GM23248 (cell line): ENCODE data around the gene SLC26A5.

Source experiments
- EZH2 ChIP-seq: fragments of 200-600 bp; sonication (generic); IDR thresholded peaks from 2 replicates; pipeline ENCODE4 v1.6.1; 2018; ENCODE audit warnings: antibody characterized with exemption, mild to moderate bottlenecking; ENCODE audit not compliant: insufficient read depth, poor library complexity, severe bottlenecking
- EZH2phosphoT487 ChIP-seq: fragments of 200-600 bp; sonication (generic); IDR thresholded peaks from 2 replicates; pipeline ENCODE4 v1.6.1; 2018; ENCODE audit warnings: antibody characterized with exemption, moderate library complexity, mild to moderate bottlenecking, low read depth; ENCODE audit not compliant: insufficient read depth

DNA sequence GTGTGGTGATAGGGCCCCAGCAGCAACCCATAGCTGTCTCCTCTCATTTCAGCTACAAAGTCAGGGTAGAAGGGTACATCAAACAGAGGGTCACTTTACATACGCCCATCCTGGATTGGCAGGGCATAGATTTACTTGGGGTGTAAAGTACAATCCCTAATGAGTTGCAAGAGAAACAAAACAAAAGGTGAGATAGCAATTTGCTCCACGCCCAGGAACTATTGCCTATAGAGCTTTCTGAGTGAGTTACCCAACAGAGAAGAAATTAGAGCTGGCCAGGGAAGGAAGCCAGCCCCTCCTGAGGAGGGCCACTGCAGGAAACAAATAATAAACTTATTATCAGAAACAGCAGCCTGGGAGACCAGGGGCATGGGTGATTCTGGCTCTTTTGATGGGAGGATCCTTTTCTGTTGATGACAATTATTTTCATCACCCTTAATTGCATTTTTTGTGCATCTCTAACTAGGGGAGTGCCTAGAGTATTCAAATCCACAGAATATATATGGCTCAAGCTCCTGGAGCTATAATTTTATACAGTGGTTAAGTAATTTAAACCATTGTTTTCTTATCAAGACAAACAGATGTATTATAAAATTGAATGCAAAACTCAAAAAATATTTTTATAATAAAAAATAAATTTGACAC, 47.4 kb downstream of the SLC26A5 start:
- no peak for TF ChIP-seq EZH2
- no peak for TF ChIP-seq EZH2phosphoT487
